Left colon (tissue), 2 donors: Measurements from ENCODE around the gene PSMC4. TPM values are rescaled to one million over a fixed set of nuclear protein-coding genes. Genes with fewer than 3 reads are reported as not detected.

Experiments
- ATAC-seq: fragments of 200-7000 bp; cut with Tn5 transposase; one replicate; pipeline ENCODE4 v1.9.1; 2020; ENCODE audit warnings: mild to moderate bottlenecking, moderate library complexity
- DNase-seq, 2 donors: peaks; one replicate each; pipeline ENCODE4 v3.0.0-alpha.2; 2020
- intact Hi-C, 2 donors: fragments of 100-400 bp; cut with DNase I in 1 of 2; cut with micrococcal nuclease in 1 of 2; formaldehyde crosslinking; loops; one replicate each; pipeline versions ENCODE4 v1.11.2 to v1.14.0; 2022; cut with DNase I, micrococcal nuclease
- total RNA-seq, 2 donors: library from RNA; stranded (reverse); fragmentation: NEBNext Ultra II Directional; extraction: Animal tissue kit (Norgen Biotek cat#: 25700); gene quantifications; one replicate each; pipeline ENCODE4 v1.2.1, GENCODE V29; 2021
- donor health status: DM: no; HTN: no; CAD: no.
- donor health status: DM: yes; HTN: yes; CAD: no.

PSMC4 gene
- total RNA-seq, 2 donors from 2014 or later, result 71.7 to 83.1 TPM

DNA sequence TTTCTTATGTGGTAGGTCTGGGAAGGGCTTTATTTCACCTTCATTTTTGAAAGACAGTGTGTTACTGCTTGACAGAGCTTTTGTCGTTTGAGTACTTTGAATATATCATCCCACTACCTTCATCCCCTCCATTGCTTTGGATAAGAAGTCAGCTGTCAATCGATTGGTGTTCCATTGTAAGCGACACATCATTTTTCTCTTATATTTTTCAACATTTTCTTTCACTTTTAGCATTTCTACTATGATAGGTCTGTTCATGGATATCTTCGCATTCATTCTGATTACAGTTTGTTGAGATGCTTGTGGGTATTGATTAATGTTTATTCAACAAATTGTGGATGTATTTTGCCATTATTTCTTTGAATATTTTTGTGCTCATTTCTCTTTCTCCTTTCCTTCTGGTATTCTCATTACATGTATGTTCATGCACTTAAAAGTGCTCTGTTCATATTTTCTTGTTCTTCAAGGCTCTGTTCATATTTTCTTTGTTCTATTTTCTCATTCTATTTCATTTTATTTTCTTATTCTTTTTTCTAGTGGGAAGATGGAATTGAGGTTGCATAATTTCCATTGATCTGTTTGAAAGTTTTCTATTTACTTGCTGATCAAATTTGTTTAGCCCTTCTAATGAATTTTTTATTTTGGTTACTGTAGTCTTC is 55.1 kb downstream of the PSMC4 start:
- ATAC-seq, result no peak
- intact Hi-C loops, result no loop called here
- no peak for DNase-seq

DNA sequence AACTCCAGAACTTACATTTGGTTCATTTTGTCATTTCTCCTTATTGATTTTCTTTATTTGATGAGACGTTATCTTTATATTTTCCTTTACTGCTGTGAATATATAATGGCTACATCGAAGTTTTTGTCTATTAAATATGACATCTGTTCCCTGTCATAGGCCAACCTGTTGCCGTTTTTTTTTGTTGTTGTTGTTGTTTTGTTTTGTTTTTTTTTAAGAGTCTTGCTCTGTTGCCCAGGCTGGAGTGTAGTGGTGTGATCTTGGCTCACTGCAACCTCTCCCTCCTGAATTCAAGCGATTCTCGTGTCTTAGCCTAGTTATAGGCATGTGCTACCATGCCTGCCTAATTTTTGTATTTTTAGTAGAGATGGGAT is 55.6 kb downstream of the PSMC4 start:
- ATAC-seq (no peak), DNase-seq (no peak)
- intact Hi-C loops, result no loop called here

Other genes with a start within 250 kb of the PSMC4 start
- 1 to 10 TPM in 1 of 2 donors, not detected in 1; 1.8 TPM for gene CLC, start 233.1 kb upstream of the PSMC4 start, total RNA-seq
- gene LEUTX, start 192.3 kb upstream of the PSMC4 start, total RNA-seq, result not detected
- gene DYRK1B, start 137.0 kb upstream of the PSMC4 start, total RNA-seq, result 10 to 100 TPM in 1 of 2 donors, 1 to 10 TPM in 1; 7.6 to 16.3 TPM
- 100 to 1,000 TPM; 128 to 166 TPM for gene FBL, start 124.8 kb upstream of the PSMC4 start, total RNA-seq
- 1,000 to 10,000 TPM; 6,411 to 6,996 TPM for gene FCGBP, start 36.5 kb upstream of the PSMC4 start, total RNA-seq
- gene ZNF546, start 25.9 kb downstream of the PSMC4 start, total RNA-seq, result 1 to 10 TPM; 2.0 to 3.0 TPM
- 10 to 100 TPM; 19.0 to 23.2 TPM for gene ZNF780B, start 85.1 kb downstream of the PSMC4 start, total RNA-seq
- 10 to 100 TPM; 11.7 to 12.8 TPM for gene ZNF780A, start 119.8 kb downstream of the PSMC4 start, total RNA-seq
- 10 to 100 TPM; 10.7 to 11.7 TPM for gene MAP3K10, start 220.3 kb downstream of the PSMC4 start, total RNA-seq
- gene TTC9B, start 247.2 kb downstream of the PSMC4 start, total RNA-seq, result under 1 TPM; 0.37 to 0.45 TPM